Esophagus mucosa (tissue), 1 donor: ENCODE measurements around the gene ARV1. TPM values are rescaled to one million over a fixed set of nuclear protein-coding genes. Genes with fewer than 3 reads are reported as not detected.
"Not testable (repeated sequence)": the region's sequence is repeated elsewhere in the genome, so short reads cannot be mapped to it uniquely, and the experiment has no call there.

Source experiments
- ATAC-seq: fragments of 200-7000 bp; cut with Tn5 transposase; one replicate; pipeline ENCODE4 v1.9.1; 2020
- total RNA-seq: library from RNA; stranded (reverse); gene quantifications from one replicate; pipeline ENCODE4 v1.2.4, GENCODE V29; 2023
- donor health status: DM: yes; HTN: yes; CAD: no.

The ARV1 gene
- total RNA-seq, 1 donor from 2014 or later: 17.3 TPM

GRCh38 chr1:231020139-231020601 lies 41.3 kb downstream of the ARV1 start:
- ATAC-seq: peak; percentile 88

GRCh38 chr1:231020816-231021215 lies 41.9 kb downstream of the ARV1 start:
- peak; percentile 57 for ATAC-seq

- no peak for ATAC-seq
Measured at GRCh38 chr1:231021540-231022031, 42.7 kb downstream of the ARV1 start.

GRCh38 chr1:231022543-231022942 lies 43.6 kb downstream of the ARV1 start:
- ATAC-seq: not testable (repeated sequence)

DNA sequence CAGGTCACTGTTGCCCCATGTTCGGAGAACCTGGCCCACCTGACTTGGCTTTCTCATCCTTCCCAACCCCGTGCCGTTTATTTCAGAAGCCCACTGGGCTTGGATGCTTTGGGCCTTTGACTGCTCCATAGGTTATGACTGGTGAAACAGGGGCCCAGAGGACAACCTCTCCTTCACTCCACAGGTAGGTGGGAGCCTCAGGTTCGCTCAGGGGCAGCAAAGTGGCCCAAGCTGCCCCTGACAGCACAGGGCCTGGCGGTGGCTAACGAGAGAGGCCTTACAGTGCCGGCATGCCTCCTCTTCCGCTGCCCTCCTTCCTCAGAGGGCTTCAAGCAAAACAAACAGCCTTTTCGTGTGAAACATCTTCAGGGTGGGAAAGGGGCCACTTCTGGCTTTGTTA lies 44.3 kb downstream of the ARV1 start:
- ATAC-seq: no peak

DNA sequence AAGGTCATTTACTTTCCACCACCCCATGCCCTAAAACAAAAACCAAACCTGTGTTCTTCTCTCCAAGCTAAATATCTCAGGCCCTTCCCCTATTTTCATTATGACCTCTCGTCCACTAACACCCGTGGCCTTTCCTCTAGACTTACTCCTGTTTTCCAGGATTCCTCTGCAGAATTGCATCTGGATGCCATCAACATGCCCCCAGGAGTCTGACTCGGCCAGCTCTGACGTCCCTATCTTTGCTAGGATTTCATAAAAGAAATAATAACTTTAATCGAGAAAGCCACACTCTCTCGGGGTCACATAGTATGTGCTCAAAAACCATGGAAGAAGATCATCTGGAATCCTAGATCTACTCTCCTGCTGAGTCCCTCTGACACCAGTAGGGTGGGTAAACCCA lies 47.7 kb downstream of the ARV1 start:
- no peak for ATAC-seq

DNA sequence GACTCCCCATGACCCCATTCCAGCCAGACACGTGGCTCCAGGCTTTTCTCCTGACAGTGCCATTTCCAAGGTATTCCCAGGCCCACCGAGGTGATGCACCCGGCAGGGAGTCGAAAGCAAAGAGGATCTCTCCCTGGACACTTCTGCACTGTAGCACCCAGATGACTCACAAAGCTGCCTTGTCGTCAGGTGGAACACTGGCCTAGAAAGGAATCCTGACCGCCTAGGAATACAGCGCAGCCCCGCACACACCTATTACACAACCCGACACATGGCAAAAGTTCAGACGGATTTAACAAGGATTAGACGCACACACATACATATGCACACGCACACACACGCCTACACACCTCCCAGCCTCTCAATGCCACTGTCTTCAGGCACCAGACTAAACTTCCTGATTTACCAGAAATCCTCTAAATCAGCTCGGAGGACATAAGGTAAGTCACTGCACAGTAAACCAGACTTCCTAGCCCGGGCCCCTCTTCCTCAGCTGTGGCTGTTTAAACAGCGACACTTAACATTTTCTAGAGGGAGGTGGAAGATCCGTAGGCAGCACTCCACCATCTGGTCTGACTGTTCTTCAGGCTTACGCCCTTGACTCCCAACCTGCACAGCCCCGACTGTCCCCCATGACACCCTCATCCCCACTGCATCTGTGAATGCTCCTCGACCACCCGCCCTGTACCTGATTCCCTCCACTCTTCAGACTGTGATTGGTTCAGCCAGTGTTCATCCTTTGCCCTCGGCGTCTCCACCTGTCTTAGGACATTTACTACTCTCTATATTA lies 48.4 kb downstream of the ARV1 start:
- ATAC-seq: peak; percentile 99

DNA sequence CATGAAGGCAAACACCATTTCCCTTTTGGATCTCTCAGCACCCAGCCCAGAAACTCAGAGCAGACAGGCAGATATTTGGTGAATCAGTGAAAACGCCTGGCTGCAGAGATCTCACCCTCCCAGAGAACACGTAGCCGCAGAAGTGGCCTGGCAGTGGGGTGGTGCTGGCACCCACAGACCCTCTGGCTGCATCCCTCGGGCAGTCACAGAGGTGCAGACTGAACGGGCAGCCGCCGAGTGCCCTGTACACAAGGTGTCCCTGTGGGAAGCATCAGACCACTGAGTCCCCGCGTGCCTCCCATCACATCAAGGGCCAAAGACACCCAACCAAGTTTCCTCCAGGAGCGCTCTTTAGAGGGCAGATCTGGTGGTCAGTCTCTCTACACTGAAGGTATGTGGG lies 49.1 kb downstream of the ARV1 start:
- no peak for ATAC-seq

- no peak for ATAC-seq
Measured at GRCh38 chr1:231028682-231029081, 49.8 kb downstream of the ARV1 start.

- not testable (repeated sequence) for ATAC-seq
Measured at GRCh38 chr1:231029247-231029646, 50.4 kb downstream of the ARV1 start.

- ATAC-seq: no peak
Measured at GRCh38 chr1:231029841-231030240, 50.9 kb downstream of the ARV1 start.

DNA sequence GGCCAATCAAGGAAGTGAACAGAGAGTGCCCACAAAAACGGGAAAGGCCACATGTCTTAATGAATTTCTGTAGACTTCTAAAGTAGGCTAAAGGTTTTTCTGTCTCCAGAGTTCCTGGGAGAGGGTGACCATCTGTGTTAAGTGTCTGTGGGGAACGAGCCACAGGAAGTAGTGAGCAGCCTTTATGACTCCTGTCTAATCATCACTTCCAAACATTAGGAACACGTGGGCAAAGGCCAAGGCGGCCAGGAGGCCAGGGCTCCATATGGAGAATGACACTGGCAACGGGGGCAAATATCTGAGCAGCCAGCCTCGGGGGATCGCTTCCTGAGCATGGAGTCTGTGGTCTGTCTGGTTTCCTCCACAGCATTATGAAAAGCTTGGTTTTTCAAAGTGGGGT lies 54.1 kb downstream of the ARV1 start:
- ATAC-seq: no peak

DNA sequence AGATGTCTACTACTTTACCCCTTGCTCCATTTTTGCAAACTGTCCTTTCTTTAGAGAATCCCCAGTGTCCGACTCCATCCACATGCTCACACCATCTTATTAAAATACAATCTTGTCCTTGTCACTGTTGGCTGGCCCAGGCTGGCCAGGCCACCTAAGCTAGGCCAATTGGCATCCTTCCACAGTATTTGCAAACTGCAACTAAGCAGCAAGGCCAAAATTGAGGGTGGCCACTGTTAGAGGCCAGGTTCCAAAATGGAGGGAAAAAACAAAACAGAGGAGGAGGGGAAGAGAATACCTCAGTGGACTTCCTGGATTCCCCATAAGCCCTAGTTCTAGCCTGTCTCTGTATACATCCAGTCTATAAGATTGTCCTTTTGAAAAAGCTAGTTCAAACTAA lies 56.9 kb downstream of the ARV1 start:
- ATAC-seq: no peak

DNA sequence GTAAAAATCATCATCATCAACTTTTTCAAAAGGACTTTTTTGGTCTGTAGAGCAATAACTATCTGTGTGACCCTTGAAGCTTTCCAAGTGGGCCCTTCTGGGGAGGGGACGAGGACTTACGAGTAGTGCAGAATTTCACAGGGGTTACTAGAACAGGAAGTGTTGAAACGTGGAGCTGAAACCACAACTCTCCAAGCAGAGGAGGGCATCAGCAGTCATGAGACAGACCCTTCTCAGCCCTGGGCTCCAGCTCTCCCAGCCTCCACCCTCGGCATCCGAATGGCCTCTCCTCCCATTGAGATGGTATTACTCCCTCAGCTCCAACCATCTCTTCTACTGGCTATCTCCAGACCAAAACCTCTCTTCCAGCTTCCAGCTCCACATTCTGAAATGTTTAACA lies 57.5 kb downstream of the ARV1 start:
- no peak for ATAC-seq

- ATAC-seq: no peak
Measured at GRCh38 chr1:231037585-231038517, 59.0 kb downstream of the ARV1 start.

GRCh38 chr1:231039161-231040018 lies 60.5 kb downstream of the ARV1 start:
- peak; percentile 51 for ATAC-seq

- ATAC-seq: peak; percentile 86
Measured at GRCh38 chr1:231040019-231040799, 61.3 kb downstream of the ARV1 start, which contains the start of gene FAM89A. Gene FAM89A, minus strand, starts transcription at chr1:231040254. Its CDS starts 43 bp downstream, at chr1:231040211.

DNA sequence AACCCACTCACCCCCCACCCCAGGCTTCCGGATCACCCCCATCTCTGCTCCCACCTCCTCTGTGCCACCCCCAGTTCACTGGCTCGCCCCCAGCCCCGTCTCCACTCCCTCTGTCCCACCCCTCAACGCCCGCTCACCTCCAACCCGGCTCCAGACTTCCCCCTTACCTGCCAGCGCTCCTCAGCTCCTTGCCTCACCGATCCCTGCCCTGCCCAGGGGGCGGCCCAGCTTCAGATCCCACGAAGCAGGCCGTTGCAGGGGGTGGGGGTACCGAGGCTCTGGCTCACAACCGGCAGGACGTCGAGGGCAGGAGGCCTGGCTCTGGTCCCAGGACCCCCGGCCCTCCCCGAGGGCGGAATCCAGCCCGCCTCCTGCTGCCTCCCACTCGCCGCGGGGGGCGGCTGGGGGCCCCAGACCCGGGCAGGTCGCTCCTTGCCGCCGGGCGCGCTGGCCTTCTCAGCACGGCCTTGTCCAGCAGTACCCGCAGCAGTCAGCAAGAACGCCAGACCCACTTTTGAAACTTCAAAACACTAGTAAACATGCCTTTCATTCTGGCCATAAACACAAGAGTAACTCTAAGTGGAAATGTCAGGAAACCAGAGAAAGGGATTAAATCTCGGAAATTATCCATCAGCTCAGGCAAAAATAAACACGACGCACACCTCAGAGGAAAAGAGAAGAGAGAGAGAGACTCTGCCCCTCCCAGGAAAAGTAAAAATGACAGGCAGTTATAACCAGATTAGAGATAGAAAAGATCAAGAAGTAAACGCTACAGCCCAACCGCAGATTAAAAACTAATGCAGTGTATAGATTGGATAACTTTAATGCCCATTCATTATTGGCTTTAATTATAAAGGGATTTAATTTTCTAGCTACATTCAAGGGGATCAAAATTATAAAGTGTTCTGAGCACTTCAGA lies 62.2 kb downstream of the ARV1 start:
- peak; percentile 39 for ATAC-seq

DNA sequence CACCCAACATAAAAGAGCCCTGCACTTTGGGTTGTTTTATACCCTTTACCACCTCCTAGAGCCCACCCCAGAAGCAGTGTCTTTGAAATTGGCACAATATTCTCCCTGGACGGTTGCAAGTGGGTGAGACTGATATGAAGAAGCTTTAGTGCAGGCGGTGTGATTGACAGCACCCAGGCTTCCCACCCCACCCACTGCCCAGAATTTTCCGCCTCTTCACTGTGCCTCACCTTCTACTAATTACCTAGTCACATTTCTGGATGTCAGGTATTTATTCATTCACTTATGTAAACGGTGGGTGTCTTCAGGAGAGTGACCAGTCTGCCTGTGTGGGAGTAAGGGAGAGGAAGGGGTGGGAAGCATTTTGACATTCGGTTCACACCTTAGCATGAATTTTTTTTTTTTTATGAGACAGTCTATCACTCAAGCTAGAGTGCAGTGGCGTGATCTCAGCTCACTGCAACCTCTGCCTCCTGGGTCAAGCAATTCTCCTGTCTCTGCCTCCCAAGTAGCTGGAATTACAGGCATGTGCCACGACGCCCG lies 62.9 kb downstream of the ARV1 start:
- ATAC-seq: no peak

GRCh38 chr1:231044588-231044987 lies 65.7 kb downstream of the ARV1 start:
- no peak for ATAC-seq
